ENCODE results near the gene AP3B2.

The AP3B2 gene

DNA sequence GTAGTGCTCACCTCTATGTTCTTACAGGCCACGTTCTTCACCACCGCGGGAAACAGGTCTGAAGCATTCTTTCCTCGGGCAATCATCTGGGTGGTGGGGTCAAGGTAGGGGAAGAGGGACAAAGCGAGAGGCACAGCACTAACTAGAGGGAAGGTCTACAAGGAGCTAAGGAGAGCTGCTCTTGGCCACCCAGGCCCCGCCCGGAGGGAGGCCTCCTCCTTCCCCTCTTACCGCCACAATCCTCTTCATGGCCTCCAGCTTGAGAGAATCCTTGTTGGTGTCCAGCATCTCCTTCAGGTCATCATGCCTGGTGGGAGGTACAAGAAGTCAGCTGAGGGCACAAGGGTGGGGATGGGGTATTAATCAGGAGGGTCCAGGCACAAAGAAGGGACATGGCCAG lies 20.5 kb downstream of the AP3B2 start:
- no peak for DNase-seq

- DNase-seq = no peak
These were observed 21.0 kb downstream of the AP3B2 start for GRCh38 chr15:82688691-82689090.

DNA sequence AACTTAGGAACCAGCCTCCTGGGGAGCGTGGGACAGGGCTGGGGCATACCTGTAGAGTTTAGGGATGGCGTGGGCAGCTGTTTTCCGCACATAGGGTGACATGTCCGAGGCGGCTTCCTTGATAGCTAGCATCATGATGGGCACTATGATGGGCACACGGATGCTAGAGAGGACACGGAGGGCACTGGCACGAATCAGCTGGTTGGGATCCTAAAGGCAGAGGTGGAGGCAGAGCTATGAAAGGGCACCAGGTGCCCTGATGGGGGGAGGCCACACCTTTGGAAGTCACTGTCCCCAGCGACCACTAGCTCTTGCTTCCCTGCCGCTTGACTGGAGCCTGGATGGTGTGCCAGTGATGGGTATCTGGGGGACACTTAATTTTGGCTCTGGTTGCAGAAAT lies 28.3 kb downstream of the AP3B2 start:
- DNase-seq = no peak

- peak; percentile 46 to 78 (median 62) for DNase-seq
These were observed 29.2 kb downstream of the AP3B2 start for GRCh38 chr15:82680200-82681102.

DNA sequence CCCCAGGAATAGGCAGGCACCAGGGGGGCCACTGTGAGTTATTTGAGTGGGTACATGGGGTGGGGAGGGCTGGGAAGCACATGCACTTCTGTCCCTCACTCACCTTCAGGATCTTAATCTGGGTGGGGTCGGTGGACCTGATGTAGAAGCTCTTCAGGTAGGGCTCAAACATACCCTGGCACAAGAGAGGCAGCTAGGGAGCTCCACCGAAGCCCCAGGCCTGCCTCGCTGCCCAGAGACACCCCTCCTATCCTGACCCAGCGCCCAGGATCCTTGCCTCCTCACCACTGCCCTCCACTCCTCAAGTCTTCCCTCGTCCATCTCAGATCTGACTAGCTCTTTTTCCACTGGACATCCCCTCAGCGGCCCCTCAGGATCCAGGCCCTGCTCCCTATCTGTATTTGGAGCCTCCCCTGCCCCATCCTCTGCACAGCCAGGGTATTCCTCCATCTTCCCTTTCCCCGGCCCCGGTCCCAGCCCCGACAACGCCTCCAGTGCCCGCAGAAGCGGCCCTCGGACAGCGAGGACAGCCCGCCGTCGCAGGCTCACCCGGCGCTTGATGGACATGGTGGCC lies 30.0 kb downstream of the AP3B2 start:
- no peak for DNase-seq

DNA sequence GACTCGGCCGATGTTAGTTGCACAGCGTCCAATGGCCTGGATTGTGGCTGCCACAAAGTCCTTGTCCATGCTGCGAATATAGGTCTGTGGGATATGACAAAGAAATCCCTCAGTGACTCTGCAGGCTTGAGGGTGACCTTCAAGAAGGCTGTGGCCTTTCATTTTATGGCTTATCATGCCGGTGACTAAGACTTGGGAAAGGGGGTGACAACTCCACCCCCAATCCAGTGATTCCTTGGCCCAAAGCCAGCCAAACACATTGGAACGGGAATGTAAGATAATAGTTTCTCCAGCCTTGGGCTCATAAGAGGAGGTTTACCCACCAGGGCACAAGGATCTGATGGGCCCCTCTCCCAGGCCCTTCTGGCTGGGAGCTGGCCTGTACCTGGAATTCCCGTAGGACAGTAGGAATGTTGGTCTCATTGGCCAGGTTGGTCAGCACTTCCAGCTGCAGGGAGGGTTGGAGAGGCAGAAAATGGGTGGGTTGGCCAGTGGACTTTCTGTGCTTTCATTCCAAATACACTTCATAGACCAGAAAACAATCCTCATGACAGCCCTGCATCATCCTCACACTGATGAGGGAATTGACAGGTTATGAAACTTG lies 31.9 kb downstream of the AP3B2 start:
- DNase-seq = no peak

DNA sequence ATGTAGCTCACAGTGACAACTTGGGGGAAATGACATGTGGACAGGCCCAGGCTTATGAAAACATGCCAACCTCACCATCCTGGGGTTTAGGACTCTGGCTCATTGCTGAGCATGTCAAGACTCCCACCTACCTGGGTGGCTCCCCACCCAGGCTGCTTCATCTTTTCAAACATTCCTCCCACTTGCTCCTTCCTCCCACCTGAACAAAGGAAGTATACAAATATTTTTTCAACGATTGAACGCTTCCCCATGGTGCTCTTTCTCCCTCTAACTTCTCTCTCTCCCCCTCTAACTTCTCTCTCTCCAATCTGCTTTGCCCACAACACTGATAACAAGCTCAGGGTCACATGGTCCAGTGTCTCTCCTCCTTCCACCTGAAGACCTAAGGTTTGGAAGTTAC lies 34.8 kb downstream of the AP3B2 start:
- no peak for DNase-seq

GRCh38 chr15:82670699-82671098 lies 39.0 kb downstream of the AP3B2 start:
- DNase-seq = no peak

- DNase-seq = no peak
These were observed 43.1 kb downstream of the AP3B2 start for GRCh38 chr15:82666606-82667005.

DNA sequence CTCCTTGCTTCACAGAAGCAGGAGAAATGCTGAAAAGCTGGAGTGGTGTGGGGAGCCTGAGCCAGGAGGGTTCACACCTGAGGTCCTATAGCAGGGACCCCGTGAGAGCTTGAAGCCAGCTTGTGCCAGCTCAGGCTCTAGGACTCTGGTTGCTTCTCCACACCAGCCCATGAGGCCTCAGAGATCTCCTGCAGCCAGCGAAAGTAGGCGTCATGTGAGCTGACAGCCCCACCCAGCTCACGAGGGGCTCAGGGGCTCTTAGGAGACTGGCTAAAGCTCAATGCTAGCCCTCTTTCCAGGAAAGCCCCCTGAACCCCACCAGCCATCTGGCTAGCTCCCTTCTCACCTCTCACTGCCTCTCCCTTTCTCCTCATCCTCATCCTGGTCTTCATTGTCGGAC lies 45.7 kb downstream of the AP3B2 start:
- DNase-seq = no peak

- peak in 1 of 4 experiments; percentile 3 for DNase-seq
These were observed 46.5 kb downstream of the AP3B2 start for GRCh38 chr15:82663186-82663600.

GRCh38 chr15:82662641-82663040 lies 47.0 kb downstream of the AP3B2 start:
- no peak for DNase-seq

- DNase-seq = no peak
These were observed 49.3 kb downstream of the AP3B2 start for GRCh38 chr15:82660378-82660777.

- no peak for DNase-seq
These were observed 52.9 kb downstream of the AP3B2 start for GRCh38 chr15:82656641-82657266.

DNA sequence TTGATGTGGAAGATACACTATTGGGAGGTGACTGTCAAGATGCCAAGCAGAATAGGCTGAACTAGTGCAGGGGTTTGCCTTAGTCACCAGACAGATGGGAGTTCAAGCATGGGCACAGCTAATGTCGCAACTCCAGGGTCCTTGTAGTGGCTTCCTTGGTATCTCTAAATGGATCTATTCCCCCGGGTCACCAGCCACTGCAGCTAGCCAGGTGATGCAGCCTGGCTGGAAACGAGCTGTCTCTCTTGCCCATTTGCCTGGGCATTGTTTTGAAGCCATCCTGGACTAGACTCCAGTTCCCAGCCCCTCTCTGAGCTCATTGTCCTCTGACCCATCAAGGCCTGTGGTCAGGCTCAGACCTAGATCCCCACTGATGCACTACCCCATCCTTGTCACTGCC lies 54.1 kb downstream of the AP3B2 start:
- DNase-seq = no peak

GRCh38 chr15:82653483-82654168 lies 56.0 kb downstream of the AP3B2 start:
- DNase-seq = no peak

DNA sequence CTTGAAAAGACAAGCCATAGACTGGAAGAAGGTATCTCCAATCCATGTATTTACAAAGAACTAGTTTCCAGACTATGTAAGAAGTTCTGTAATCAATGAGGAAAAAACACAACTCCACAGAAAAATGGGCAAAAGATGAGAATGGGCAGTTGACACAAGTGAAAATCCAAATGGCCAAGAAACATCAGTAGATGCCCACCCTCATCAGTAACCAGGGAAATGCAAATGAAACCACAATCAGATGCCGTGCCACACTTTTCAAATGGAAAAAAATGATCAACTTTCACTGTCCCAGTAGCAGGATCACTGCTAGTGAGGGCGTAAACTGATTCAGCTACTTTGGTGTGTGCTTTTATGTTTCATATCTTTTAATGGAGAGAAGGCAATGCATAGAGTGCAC lies 58.0 kb downstream of the AP3B2 start:
- no peak for DNase-seq

DNA sequence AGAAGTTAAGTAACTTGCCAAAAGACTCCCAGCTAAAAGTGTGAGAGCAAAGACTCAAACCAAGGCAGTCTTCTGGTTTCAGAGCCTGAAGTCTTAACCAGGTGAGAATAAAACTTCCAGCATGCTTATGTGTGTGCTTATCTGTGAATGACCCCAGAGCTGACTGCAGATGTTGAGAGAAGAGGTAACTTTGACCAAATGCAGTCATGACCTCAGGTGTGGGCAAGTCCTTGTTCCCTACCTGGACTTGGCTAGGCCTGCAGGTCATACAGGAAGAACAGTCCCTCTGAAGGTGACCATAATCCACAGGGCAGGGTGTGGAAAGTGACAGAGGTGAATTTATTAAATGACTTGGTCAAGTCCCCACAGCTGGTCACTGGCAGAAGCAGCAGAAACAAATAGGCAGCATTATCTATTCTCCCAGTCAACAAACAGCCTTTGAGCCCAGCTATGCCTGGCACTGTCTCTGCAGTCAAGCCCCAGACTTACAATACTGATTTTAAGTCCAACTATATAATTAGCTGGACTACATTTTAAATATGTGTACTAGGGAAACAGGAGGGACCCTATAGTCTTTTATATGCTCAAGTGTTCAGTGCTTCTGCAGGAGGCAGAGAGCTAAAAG lies 59.5 kb downstream of the AP3B2 start:
- no peak for DNase-seq

DNA sequence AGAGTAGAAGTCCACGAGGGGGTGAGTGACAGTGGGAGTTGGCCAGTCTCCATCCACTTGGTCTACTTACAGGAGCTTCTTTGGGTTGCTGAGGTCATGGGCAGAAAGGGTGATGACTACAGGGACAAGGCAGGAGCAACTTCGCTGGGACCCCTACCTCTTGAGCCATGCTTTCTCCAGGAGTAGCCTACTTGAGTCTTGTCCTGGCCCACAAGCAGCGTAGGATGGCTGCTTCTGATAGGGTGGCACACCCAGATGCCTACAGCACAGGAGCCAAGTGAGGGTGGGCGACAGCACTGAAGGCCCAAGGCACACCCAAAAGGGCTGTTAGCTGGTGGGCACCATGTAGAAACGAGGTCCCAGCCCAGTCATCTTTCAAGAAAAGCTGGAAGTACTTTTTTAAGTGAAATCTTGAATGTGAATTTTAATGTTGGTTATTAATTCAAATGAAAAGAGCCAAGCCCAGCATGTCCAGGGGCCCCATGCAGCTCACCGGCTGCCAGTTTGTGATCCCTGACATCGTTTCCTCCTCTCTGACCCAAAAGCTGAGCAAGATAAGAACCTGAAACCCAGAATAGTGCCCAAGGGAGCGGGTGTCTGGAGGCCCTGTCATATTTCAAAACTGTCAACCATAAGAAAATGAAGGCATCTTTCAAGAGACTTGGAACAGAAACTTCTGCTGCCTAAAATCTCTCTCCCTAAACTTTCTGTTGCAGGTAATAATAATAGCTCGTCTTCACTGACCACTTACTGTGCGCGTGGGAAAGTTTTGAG lies 60.3 kb downstream of the AP3B2 start:
- no peak for DNase-seq

DNA sequence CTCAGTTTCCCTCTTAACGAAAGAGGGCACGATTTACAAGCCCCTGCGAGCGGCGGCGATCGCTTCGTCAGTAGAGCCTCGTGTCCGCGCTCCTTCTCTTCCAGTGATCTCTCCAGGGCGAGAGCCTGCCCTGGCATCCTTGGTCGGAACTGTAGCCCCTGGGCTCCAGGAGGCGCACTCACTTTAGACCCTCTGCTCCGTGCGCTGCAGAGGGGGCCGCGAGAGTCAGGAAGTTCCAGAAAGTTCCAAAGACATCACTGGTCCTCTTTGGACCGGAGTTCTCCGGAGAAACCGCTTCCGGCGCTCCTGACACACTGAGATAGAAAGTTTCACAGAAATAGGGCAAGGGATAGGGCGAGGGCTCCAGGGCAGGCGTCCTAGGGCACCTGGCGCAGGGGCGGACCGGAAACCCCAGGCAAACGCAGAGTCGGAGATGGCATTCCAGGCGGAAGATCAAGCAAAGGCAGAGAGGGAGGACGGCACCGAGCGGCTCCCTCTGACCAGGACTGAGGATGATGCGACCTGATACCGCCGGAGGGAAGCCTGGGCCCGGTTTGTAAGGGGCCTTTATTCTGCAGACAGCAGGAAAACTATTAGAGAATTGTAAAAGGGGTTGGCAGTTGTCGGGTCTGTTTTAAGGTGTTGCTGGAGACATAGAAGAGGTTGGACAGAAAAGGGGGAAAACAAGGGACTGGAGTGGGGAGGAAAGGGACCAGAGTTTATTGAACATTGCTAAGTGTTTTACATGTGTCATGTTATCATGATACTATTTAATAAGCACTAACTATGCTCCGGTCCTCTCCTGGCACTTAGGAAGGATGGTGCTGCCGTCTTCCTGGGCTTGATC lies 61.2 kb downstream of the AP3B2 start:
- DNase-seq = no peak

DNA sequence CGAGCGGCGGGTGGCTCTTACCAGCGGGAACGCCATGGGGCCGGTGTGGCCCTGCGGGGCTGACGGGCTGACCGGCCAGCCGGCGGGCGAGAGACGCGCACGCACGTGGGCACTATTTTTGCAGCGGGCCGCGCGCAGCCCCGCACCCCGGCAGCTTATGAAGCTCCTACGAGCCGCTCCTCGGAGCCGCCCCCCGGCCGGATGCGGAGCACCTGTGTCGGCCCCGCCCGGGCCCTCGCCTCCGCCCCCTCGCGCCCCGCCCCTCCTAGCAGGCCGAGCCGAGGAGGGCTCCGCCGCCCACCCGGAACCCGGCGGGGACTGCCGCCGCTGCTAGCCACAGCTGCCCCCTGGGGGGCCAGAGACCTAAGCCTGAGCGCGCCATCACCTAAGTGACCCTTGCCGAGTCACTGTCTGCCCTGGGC lies 61.8 kb downstream of the AP3B2 start:
- peak in 3 of 4 experiments; percentile 11 to 34 (median 33) for DNase-seq
